Measurements from ENCODE around the gene PITHD1.
"Not testable (repeated sequence)": the region's sequence is repeated elsewhere in the genome, so short reads cannot be mapped to it uniquely, and the experiment has no call there.

PITHD1 gene

GRCh38 chr1:23825762-23826522, 47.7 kb downstream of the PITHD1 start:
- DNase-seq (ENCODE audit: low read depth) = no peak

DNA sequence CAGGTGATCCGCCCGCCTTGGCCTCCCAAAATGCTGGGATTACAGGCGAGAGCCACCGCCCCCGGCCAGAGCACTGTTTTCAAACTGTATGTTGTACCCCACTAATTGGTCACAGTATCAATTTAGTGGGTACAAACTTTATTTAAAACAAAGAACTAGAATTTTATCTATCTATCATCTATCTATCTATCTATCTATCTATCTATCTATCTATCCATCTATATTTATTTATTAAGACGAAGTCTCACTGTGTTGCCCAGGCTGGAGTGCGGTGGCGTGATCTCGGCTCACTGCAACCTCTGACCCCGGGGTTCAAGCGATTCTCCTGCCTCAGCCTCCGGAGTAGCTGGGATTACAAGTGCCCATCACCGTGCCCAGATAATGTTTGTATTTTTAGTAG, 48.4 kb downstream of the PITHD1 start:
- not testable (repeated sequence) for DNase-seq (ENCODE audit: low read depth)

DNA sequence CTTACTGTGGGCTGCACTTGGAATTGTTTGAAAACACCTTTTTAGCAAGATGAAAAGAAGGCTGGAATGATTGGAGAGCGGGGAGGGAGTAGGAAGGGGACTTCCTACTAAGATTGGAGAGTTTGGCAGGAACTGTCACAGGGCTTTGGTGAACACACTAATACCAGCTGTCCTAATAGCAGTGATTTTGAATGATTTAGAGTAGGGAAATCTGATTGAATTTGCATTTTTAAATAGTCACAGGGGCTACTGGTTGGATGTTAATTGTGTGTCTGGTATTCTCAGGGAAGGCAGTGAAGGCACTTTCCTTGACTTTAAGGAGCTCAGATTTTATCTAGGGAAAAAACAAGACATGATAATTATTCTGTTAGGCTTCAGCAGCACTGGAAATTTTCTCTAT, 49.5 kb downstream of the PITHD1 start:
- DNase-seq (ENCODE audit: low read depth) = no peak

- DNase-seq (ENCODE audit: low read depth) = not testable (repeated sequence)
Observed at GRCh38 chr1:23834156-23834555, 55.9 kb downstream of the PITHD1 start.

DNA sequence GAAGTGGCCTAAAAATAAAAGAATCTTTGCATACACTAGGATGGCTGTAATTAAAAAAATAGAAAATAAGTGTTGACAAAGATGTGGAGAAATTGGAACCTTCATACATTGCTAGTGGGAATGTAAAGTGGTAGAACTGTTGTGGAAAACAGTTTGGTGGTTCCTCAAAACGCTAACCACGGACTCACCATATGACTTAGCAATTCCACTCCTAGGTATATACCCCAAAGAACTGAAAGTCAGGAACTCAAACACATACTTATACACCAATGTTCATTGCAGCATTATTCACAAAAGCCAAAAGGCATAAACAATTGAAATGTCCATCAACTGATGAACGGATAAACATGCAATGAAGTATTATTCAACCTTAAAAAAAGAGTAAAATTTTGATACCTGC, 57.8 kb downstream of the PITHD1 start:
- DNase-seq (ENCODE audit: low read depth) = no peak

Data from stimulated activated CD8-positive, alpha-beta memory T cell treated with anti-CD3 and anti-CD28 coated beads, Interleukin-15, amount 100 ng/mL, for 1 hour (primary cell).